D341Med (cell line): ENCODE results near the gene CREG2.

ENCODE experiments used
- DNase-seq: peaks from one replicate; pipeline ENCODE4 v3.0.0; 2012; ENCODE audit warnings: low spot score

Gene CREG2

GRCh38 chr2:101387151-101387834 lies at the start of gene CREG2:
Gene CREG2, minus strand, starts transcription at chr2:101387503. Its CDS starts 46 bp downstream, at chr2:101387457.
- peak; percentile 87 for DNase-seq

GRCh38 chr2:101435001-101435862 lies 47.9 kb upstream of the CREG2 start:
- DNase-seq, result no peak

- DNase-seq, result no peak
Measured at GRCh38 chr2:101433465-101433864, 46.2 kb upstream of the CREG2 start.

GRCh38 chr2:101432411-101433181 lies 45.3 kb upstream of the CREG2 start:
- no peak for DNase-seq

- no peak for DNase-seq
Measured at GRCh38 chr2:101431486-101431885, 44.2 kb upstream of the CREG2 start.

GRCh38 chr2:101430156-101430555 lies 42.9 kb upstream of the CREG2 start:
- DNase-seq, result no peak

- no peak for DNase-seq
Measured at GRCh38 chr2:101429453-101429852, 42.1 kb upstream of the CREG2 start.

- no peak for DNase-seq
Measured at GRCh38 chr2:101428422-101429176, 41.3 kb upstream of the CREG2 start.

- DNase-seq, result no peak
Measured at GRCh38 chr2:101427743-101428142, 40.4 kb upstream of the CREG2 start.

GRCh38 chr2:101427240-101427639 lies 39.9 kb upstream of the CREG2 start:
- no peak for DNase-seq

- no peak for DNase-seq
Measured at GRCh38 chr2:101426822-101427221, 39.5 kb upstream of the CREG2 start.

GRCh38 chr2:101420623-101421022 lies 33.3 kb upstream of the CREG2 start:
- DNase-seq, result no peak

- DNase-seq, result peak; percentile 66
Measured at GRCh38 chr2:101419096-101419663, 31.9 kb upstream of the CREG2 start.

GRCh38 chr2:101418460-101419095 lies 31.3 kb upstream of the CREG2 start:
- no peak for DNase-seq

GRCh38 chr2:101416609-101417008 lies 29.3 kb upstream of the CREG2 start:
- no peak for DNase-seq

- no peak for DNase-seq
Measured at GRCh38 chr2:101415884-101416283, 28.6 kb upstream of the CREG2 start.

- no peak for DNase-seq
Measured at GRCh38 chr2:101415220-101415619, 27.9 kb upstream of the CREG2 start.

- no peak for DNase-seq
Measured at GRCh38 chr2:101412092-101412694, 24.9 kb upstream of the CREG2 start.

- no peak for DNase-seq
Measured at GRCh38 chr2:101410746-101411145, 23.4 kb upstream of the CREG2 start.

- DNase-seq, result no peak
Measured at GRCh38 chr2:101410114-101410513, 22.8 kb upstream of the CREG2 start.

- no peak for DNase-seq
Measured at GRCh38 chr2:101409699-101410098, 22.4 kb upstream of the CREG2 start.
